ENCODE results near the gene SH2D2A.

DNA sequence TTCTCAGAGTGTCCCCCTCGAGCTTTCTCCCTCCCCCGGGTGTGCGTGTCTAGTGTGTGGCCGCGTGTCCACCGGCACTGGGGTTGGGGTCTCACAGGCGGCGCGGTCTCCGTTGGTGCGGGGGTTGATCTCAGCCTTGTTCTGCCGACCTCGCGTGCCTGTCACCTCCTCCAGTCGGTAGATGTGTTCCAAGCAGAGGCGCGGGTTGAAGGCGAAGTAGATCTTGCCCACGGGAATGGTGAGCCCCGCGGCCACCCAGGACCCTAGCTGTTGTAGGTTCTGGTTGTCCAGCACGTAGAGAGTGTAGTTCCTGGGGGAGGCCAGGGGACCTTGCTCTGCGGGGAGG is 32.5 kb upstream of the SH2D2A start:
- TF ChIP-seq, protein P1, sequence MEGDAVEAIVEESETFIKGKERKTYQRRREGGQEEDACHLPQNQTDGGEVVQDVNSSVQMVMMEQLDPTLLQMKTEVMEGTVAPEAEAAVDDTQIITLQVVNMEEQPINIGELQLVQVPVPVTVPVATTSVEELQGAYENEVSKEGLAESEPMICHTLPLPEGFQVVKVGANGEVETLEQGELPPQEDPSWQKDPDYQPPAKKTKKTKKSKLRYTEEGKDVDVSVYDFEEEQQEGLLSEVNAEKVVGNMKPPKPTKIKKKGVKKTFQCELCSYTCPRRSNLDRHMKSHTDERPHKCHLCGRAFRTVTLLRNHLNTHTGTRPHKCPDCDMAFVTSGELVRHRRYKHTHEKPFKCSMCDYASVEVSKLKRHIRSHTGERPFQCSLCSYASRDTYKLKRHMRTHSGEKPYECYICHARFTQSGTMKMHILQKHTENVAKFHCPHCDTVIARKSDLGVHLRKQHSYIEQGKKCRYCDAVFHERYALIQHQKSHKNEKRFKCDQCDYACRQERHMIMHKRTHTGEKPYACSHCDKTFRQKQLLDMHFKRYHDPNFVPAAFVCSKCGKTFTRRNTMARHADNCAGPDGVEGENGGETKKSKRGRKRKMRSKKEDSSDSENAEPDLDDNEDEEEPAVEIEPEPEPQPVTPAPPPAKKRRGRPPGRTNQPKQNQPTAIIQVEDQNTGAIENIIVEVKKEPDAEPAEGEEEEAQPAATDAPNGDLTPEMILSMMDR (IDR thresholded peaks at IDR 0.05) = no peak; the same call in 1 of the 2 replicates
- no peak for TF ChIP-seq ZFX (IDR thresholded peaks at IDR 0.05; ENCODE audit: borderline replicate concordance)
